ENCODE measurements around the gene KAZALD1. TPM values are rescaled to one million over a fixed set of nuclear protein-coding genes. Genes with fewer than 3 reads are reported as not detected.
A peak's percentile ranks its signal among the peaks of the same experiment; 100 is the strongest.
"Not testable (repeated sequence)": the region's sequence is repeated elsewhere in the genome, so short reads cannot be mapped to it uniquely, and the experiment has no call there.

KAZALD1 gene
- total RNA-seq, 1 donor from 2014 or later: 16.8 TPM

GRCh38 chr10:101031796-101032636 lies 29.8 kb upstream of the KAZALD1 start:
- H3K4me3 Mint-ChIP-seq: peak overlapping the region; percentile 65
- DNase-seq (ENCODE audit: low spot score in 2 of 2, unreplicated experiment in 2 of 2): peak in 1 of 2 experiments; percentile 70
- H3K9me3 Mint-ChIP-seq: no peaks in the 10 kb centered on the region
- TF ChIP-seq CTCF (IDR thresholded peaks at IDR 0.05; ENCODE audit: unreplicated experiment): no peak
- no peaks in the 10 kb centered on the region for H3K36me3 Mint-ChIP-seq
- peaks cover 12% of the 10 kb centered on the region for H3K27me3 Mint-ChIP-seq (ENCODE audit: low read depth)
- peaks cover 30% of the 10 kb centered on the region for H3K4me1 Mint-ChIP-seq
- peak overlapping the region; percentile 80 for H3K27ac Mint-ChIP-seq

- peaks cover 25% of the 10 kb centered on the region for H3K4me1 Mint-ChIP-seq
- peak overlapping the region; percentile 65 for H3K4me3 Mint-ChIP-seq
- peaks cover 12% of the 10 kb centered on the region for H3K27me3 Mint-ChIP-seq (ENCODE audit: low read depth)
- peaks cover 4% of the 10 kb centered on the region for H3K36me3 Mint-ChIP-seq
- H3K9me3 Mint-ChIP-seq: no peaks in the 10 kb centered on the region
- DNase-seq (ENCODE audit: low spot score in 2 of 2, unreplicated experiment in 2 of 2): no peak
- TF ChIP-seq CTCF (IDR thresholded peaks at IDR 0.05; ENCODE audit: unreplicated experiment): no peak
- H3K27ac Mint-ChIP-seq: peak overlapping the region; percentile 65
Measured at GRCh38 chr10:101032637-101033224, 29.1 kb upstream of the KAZALD1 start.

- peak overlapping the region; percentile 27 for H3K4me3 Mint-ChIP-seq
- H3K9me3 Mint-ChIP-seq: no peaks in the 10 kb centered on the region
- H3K4me1 Mint-ChIP-seq: peaks cover 25% of the 10 kb centered on the region
- no peak overlapping the region for H3K27ac Mint-ChIP-seq
- no peak for TF ChIP-seq CTCF (IDR thresholded peaks at IDR 0.05; ENCODE audit: unreplicated experiment)
- no peak for DNase-seq (ENCODE audit: low spot score in 2 of 2, unreplicated experiment in 2 of 2)
- peaks cover 10% of the 10 kb centered on the region for H3K27me3 Mint-ChIP-seq (ENCODE audit: low read depth)
- peaks cover 9% of the 10 kb centered on the region for H3K36me3 Mint-ChIP-seq
Measured at GRCh38 chr10:101033276-101033675, 28.5 kb upstream of the KAZALD1 start.

GRCh38 chr10:101034404-101034803 lies 27.4 kb upstream of the KAZALD1 start:
- not testable (repeated sequence) for H3K27ac Mint-ChIP-seq; H3K4me3 Mint-ChIP-seq; DNase-seq (ENCODE audit: low spot score in 2 of 2, unreplicated experiment in 2 of 2); H3K9me3 Mint-ChIP-seq; H3K36me3 Mint-ChIP-seq; H3K27me3 Mint-ChIP-seq (ENCODE audit: low read depth)
- H3K4me1 Mint-ChIP-seq: peaks cover 25% of the 10 kb centered on the region

GRCh38 chr10:101035314-101035713 lies 26.5 kb upstream of the KAZALD1 start:
- peaks cover 9% of the 10 kb centered on the region for H3K36me3 Mint-ChIP-seq
- H3K27me3 Mint-ChIP-seq (ENCODE audit: low read depth): peaks cover 5% of the 10 kb centered on the region
- no peak for TF ChIP-seq CTCF (IDR thresholded peaks at IDR 0.05; ENCODE audit: unreplicated experiment)

More at GRCh38 chr10:101035314-101035713, 26.5 kb upstream of the KAZALD1 start:
- Mint-ChIP-seq H3K4me3 (no peak overlapping the region), H3K9me3 (no peaks in the 10 kb centered on the region), H3K4me1 (peaks cover 25% of the 10 kb centered on the region), H3K27ac (no peak overlapping the region)
- no peak for DNase-seq (ENCODE audit: low spot score in 2 of 2, unreplicated experiment in 2 of 2)
